GM06990 (cell line): Measurements from ENCODE around the gene TXLNB.

Source experiments
- DNase-seq: peaks from one replicate; pipeline ENCODE4 v3.0.0-alpha.2; 2011; ENCODE audit not compliant: insufficient read length; ENCODE audit errors: extremely low read depth
- H3K27me3 ChIP-seq: replicated peaks from 2 replicates; pipeline ENCODE4 v1.6.0; 2011; ENCODE audit warnings: low read length; ENCODE audit not compliant: control insufficient read depth, insufficient read depth
- H3K36me3 ChIP-seq: 2 replicates; pipeline ENCODE4 v1.5.1; 2011; ENCODE audit warnings: low read length; ENCODE audit not compliant: control insufficient read depth, insufficient read depth
- H3K4me3 ChIP-seq: replicated peaks from 2 replicates; pipeline ENCODE4 v1.5.1; 2011; ENCODE audit warnings: low read depth, mild to moderate bottlenecking, control low read depth, low read length
- CTCF ChIP-seq: IDR thresholded peaks from 2 replicates; pipeline ENCODE4 v1.5.1; 2011; ENCODE audit warnings: low read length, control low read depth, mild to moderate bottlenecking, inconsistent platforms; ENCODE audit not compliant: insufficient read depth, poor library complexity, severe bottlenecking

Gene TXLNB

GRCh38 chr6:139271056-139271455, 20.7 kb downstream of the TXLNB start:
- DNase-seq: no peak
- H3K27me3 ChIP-seq: no peaks in the 10 kb centered on the region

GRCh38 chr6:139270249-139270648, 21.5 kb downstream of the TXLNB start:
- DNase-seq: no peak
- no peaks in the 10 kb centered on the region for H3K36me3 ChIP-seq
- H3K27me3 ChIP-seq: no peaks in the 10 kb centered on the region
- TF ChIP-seq CTCF: no peak
- H3K4me3 ChIP-seq: peak overlapping the region; percentile 1; the same call in 1 of the 2 replicates

More at GRCh38 chr6:139271056-139271455, 20.7 kb downstream of the TXLNB start:
- no peak for TF ChIP-seq CTCF
- Histone ChIP-seq H3K36me3 (no peaks in the 10 kb centered on the region), H3K4me3 (peak overlapping the region; percentile 35)

- no peak for DNase-seq
- Histone ChIP-seq H3K27me3 (no peaks in the 10 kb centered on the region), H3K4me3 (no peak overlapping the region), H3K36me3 (no peaks in the 10 kb centered on the region)
- TF ChIP-seq CTCF: no peak
Measured at GRCh38 chr6:139265512-139266190, 26.1 kb downstream of the TXLNB start.

- Histone ChIP-seq H3K27me3 (no peaks in the 10 kb centered on the region), H3K36me3 (no peaks in the 10 kb centered on the region), H3K4me3 (peak overlapping the region; percentile 15)
- DNase-seq: no peak
- no peak for TF ChIP-seq CTCF
Measured at GRCh38 chr6:139262519-139263300, 29.1 kb downstream of the TXLNB start.

GRCh38 chr6:139257821-139258398, 33.9 kb downstream of the TXLNB start:
- Histone ChIP-seq H3K27me3 (no peaks in the 10 kb centered on the region), H3K36me3 (no peaks in the 10 kb centered on the region), H3K4me3 (no peak overlapping the region)
- no peak for TF ChIP-seq CTCF
- no peak for DNase-seq
